Smooth muscle cell (in vitro differentiated cells): ENCODE results near the gene SLC41A1. TPM values are rescaled to one million over a fixed set of nuclear protein-coding genes. Genes with fewer than 3 reads are reported as not detected.

Experiments used
- DNase-seq: peaks from one replicate; lab custom pipeline; 2025; ENCODE audit not compliant: unreplicated experiment; lab: John Stamatoyannopoulos, UW
- H2AFZ ChIP-seq: fragments of 200-600 bp; sonication (generic); 2 replicates; pipeline ENCODE4 v1.6.0; 2016; ENCODE audit warnings: antibody characterized with exemption, low read depth, mild to moderate bottlenecking
- H3F3A ChIP-seq: fragments of 200-600 bp; sonication (generic); 2 replicates; pipeline ENCODE4 v1.6.0; 2017; ENCODE audit warnings: antibody characterized with exemption, low read depth
- H3K27ac ChIP-seq: fragments of 200-600 bp; sonication (generic); 2 replicates; pipeline ENCODE4 v1.5.1; 2016; ENCODE audit warnings: low read depth, mild to moderate bottlenecking
- H3K27me3 ChIP-seq: fragments of 200-600 bp; sonication (generic); 2 replicates; pipeline ENCODE4 v1.6.1; 2016; ENCODE audit warnings: low read depth, mild to moderate bottlenecking
- H3K36me3 ChIP-seq: fragments of 200-600 bp; sonication (generic); 2 replicates; pipeline ENCODE4 v1.5.1; 2016; ENCODE audit warnings: low read depth
- H3K4me1 ChIP-seq: fragments of 200-600 bp; sonication (generic); 2 replicates; pipeline ENCODE4 v1.5.1; 2016; ENCODE audit warnings: low read depth
- H3K4me2 ChIP-seq: fragments of 200-600 bp; sonication (generic); 2 replicates; pipeline ENCODE4 v1.6.0; 2016; ENCODE audit warnings: mild to moderate bottlenecking
- H3K4me3 ChIP-seq: fragments of 200-600 bp; sonication (generic); 2 replicates; pipeline ENCODE4 v1.5.1; 2016; ENCODE audit warnings: mild to moderate bottlenecking
- H3K79me2 ChIP-seq: fragments of 200-600 bp; sonication (generic); 2 replicates; pipeline ENCODE4 v1.6.0; 2016; ENCODE audit warnings: low read depth, mild to moderate bottlenecking
- H3K9ac ChIP-seq: fragments of 200-600 bp; sonication (generic); 2 replicates; pipeline ENCODE4 v1.6.0; 2016; ENCODE audit warnings: low read depth
- H3K9me3 ChIP-seq: fragments of 200-600 bp; sonication (generic); replicated peaks from 2 replicates; pipeline ENCODE4 v1.5.1; 2016; ENCODE audit warnings: low read depth
- H4K20me1 ChIP-seq: fragments of 200-600 bp; sonication (generic); 2 replicates; pipeline ENCODE4 v1.6.0; 2016; ENCODE audit warnings: low read depth
- CTCF ChIP-seq: fragments of 200-600 bp; sonication (generic); IDR thresholded peaks from 2 replicates; pipeline ENCODE4 v1.5.1; 2017; ENCODE audit warnings: borderline replicate concordance, mild to moderate bottlenecking, antibody characterized with exemption; ENCODE audit not compliant: insufficient read depth, poor library complexity, severe bottlenecking
- WGBS: methylation state at CpG from one replicate; pipeline ENCODE4 v1.1.7; 2016; ENCODE audit warnings: low lambda C conversion rate; 5-methylcytosine and 5-hydroxymethylcytosine counted together
- polyA plus RNA-seq: library from polyadenylated mRNA; unstranded; fragments of >200 nt; fragmentation: Nextera tagmentation; extraction: Ambion mirVana; gene quantifications from 2 replicates; pipeline ENCODE4 v1.2.1, GENCODE V29; 2016
- total RNA-seq: library from RNA; depleted of rRNA; stranded (reverse); fragments of >200 nt; gene quantifications from 2 replicates; pipeline ENCODE4 v1.2.3, GENCODE V29; 2014

The SLC41A1 gene
- total and polyA plus RNA-seq, 2 experiments from 2014 or later, result 22.3 to 23.2 TPM

DNA sequence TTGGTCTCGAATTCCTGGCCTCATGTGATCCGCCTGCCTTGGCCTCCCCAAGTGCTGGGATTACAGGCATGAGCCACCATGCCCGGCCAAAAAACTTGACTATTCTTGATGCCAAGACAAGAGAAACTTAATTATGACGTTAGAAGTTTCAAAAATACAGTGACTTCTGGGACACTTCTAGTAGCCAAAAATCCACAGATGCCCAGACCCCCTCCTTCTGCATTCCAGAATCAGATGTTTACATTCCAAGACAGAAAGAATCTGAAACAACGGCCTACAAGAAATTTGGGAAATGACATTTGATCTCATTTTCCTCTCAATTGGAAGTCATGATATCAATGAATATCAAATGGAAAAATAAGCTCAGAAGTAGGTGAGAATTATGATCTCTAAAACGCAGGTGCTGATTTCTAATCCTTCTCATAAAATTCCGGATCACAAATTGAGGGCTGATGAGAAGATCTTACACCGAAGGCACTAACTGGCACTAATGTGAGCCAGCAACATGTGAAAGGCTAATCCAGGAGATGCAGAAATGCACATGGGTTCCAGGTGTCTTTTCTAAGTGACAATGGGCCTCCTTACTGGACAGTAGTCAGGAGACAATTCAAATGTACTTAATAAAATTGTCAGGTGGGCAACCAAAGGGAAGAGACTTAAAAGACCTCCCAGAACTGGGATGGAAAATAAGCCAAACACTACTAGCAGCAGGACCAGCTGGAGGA lies 43.2 kb downstream of the SLC41A1 start:
- Histone ChIP-seq H2AFZ (no peak overlapping the region), H3K4me1 (peaks cover 6% of the 10 kb centered on the region), H3K9me3 (no peaks in the 10 kb centered on the region), H3K36me3 (no peaks in the 10 kb centered on the region), H3K4me2 (no peak overlapping the region), H3K9ac (no peak overlapping the region), H3K27me3 (peaks cover 22% of the 10 kb centered on the region), H3F3A (no peaks in the 10 kb centered on the region), H3K4me3 (no peak overlapping the region), H3K79me2 (no peaks in the 10 kb centered on the region), H4K20me1 (no peaks in the 10 kb centered on the region), H3K27ac (no peak overlapping the region)
- TF ChIP-seq CTCF, result no peak
- WGBS, result 80% methylated on average over 8 of the region's 8 CpGs
- DNase-seq, result no peak

GRCh38 chr1:205767248-205767647 lies 45.8 kb downstream of the SLC41A1 start:
- Histone ChIP-seq H3K79me2 (no peaks in the 10 kb centered on the region), H3K9me3 (no peaks in the 10 kb centered on the region), H3K9ac (no peak overlapping the region), H4K20me1 (no peaks in the 10 kb centered on the region), H3F3A (no peaks in the 10 kb centered on the region), H3K27ac (no peak overlapping the region), H3K27me3 (peaks cover under 1% of the 10 kb centered on the region), H2AFZ (no peak overlapping the region), H3K4me2 (no peak overlapping the region), H3K4me1 (no peaks in the 10 kb centered on the region), H3K36me3 (no peaks in the 10 kb centered on the region), H3K4me3 (no peak overlapping the region)
- WGBS, result 82% methylated on average over 3 of the region's 3 CpGs
- DNase-seq, result no peak
- no peak for TF ChIP-seq CTCF

DNA sequence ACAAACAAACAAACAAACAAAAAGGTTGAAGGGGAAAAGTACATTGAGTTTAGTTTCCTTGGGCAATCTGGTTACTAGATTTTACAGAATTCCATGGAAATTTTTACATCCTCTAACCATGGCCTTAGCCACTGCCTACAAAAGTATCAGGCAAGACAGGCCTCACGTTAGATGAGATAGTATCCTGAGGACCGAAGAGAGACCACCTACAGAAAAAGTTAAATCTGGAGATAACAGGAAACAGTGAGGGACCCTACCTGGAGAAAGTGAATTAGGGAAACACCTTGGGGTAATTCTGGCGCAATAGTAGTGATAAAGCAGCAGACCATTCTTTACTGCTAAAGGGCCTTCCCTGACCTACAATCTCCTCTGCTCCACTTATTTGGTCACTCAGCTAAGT lies 46.4 kb downstream of the SLC41A1 start:
- H3K4me2 ChIP-seq, result no peak overlapping the region
- DNase-seq, result no peak
- no peaks in the 10 kb centered on the region for H4K20me1 ChIP-seq
- no peak overlapping the region for H3K4me3 ChIP-seq
- no peaks in the 10 kb centered on the region for H3K9me3 ChIP-seq
- no peak overlapping the region for H2AFZ ChIP-seq
- 78% methylated on average over 3 of the region's 3 CpGs for whole genome bisulfite sequencing
- H3K9ac ChIP-seq, result no peak overlapping the region
- TF ChIP-seq CTCF, result no peak
- H3F3A ChIP-seq, result no peaks in the 10 kb centered on the region
- H3K27ac ChIP-seq, result no peak overlapping the region
- H3K27me3 ChIP-seq, result no peaks in the 10 kb centered on the region
- no peaks in the 10 kb centered on the region for H3K4me1 ChIP-seq
- H3K36me3 ChIP-seq, result no peaks in the 10 kb centered on the region
- H3K79me2 ChIP-seq, result no peaks in the 10 kb centered on the region

- no peaks in the 10 kb centered on the region for H3K4me1 ChIP-seq
- 71% methylated on average over 5 of the region's 5 CpGs for WGBS
- no peak for TF ChIP-seq CTCF
- no peak for DNase-seq
- no peak overlapping the region for H3K27ac ChIP-seq
- no peaks in the 10 kb centered on the region for H3K36me3 ChIP-seq
- no peaks in the 10 kb centered on the region for H3K9me3 ChIP-seq
- H3K4me3 ChIP-seq, result no peak overlapping the region
- H3F3A ChIP-seq, result no peaks in the 10 kb centered on the region
- H2AFZ ChIP-seq, result no peak overlapping the region
- no peaks in the 10 kb centered on the region for H4K20me1 ChIP-seq
- H3K4me2 ChIP-seq, result no peak overlapping the region
- no peaks in the 10 kb centered on the region for H3K79me2 ChIP-seq
- no peaks in the 10 kb centered on the region for H3K27me3 ChIP-seq
- no peak overlapping the region for H3K9ac ChIP-seq
Measured at GRCh38 chr1:205766038-205766437, 47.0 kb downstream of the SLC41A1 start.
